Neural cell (in vitro differentiated cells): ENCODE data around the gene CDX1. TPM values are rescaled to one million over a fixed set of nuclear protein-coding genes. Genes with fewer than 3 reads are reported as not detected.

Experiments used
- H2AFZ ChIP-seq: fragments of 200-600, 300-800 bp; sonication (generic), shearing (Covaris generic); 2 replicates; pipeline ENCODE4 v1.6.0; 2014; ENCODE audit warnings: low read depth, mild to moderate bottlenecking, antibody characterized with exemption, low read length, moderate library complexity
- H3F3A ChIP-seq: fragments of 200-600 bp; shearing (Covaris generic); 2 replicates; pipeline ENCODE4 v1.6.1; 2016; ENCODE audit warnings: mild to moderate bottlenecking, moderate library complexity, mixed read lengths, antibody characterized with exemption, low read length; ENCODE audit not compliant: insufficient read depth, poor library complexity, severe bottlenecking
- H3K27ac ChIP-seq: fragments of 200-600, 300-800 bp; sonication (generic), shearing (Covaris generic); 2 replicates; pipeline ENCODE4 v1.5.1; 2014; ENCODE audit warnings: mild to moderate bottlenecking, low read length, moderate library complexity
- H3K27me3 ChIP-seq: fragments of 300-800, 200-600 bp; sonication (generic), shearing (Covaris generic); 2 replicates; pipeline ENCODE4 v1.6.0; 2014; ENCODE audit warnings: mild to moderate bottlenecking, low read depth, low read length, moderate library complexity; ENCODE audit not compliant: insufficient read depth
- H3K36me3 ChIP-seq: fragments of 300-800, 200-600 bp; sonication (generic), shearing (Covaris generic); 2 replicates; pipeline ENCODE4 v1.5.1; 2014; ENCODE audit warnings: mild to moderate bottlenecking, antibody characterized with exemption, low read length, moderate library complexity; ENCODE audit not compliant: insufficient read depth
- H3K4me2 ChIP-seq: fragments of 300-800, 200-600 bp; sonication (generic), shearing (Covaris generic); 2 replicates; pipeline ENCODE4 v1.6.0; 2014; ENCODE audit warnings: mild to moderate bottlenecking, low read length
- H3K4me3 ChIP-seq: fragments of 300-800, 200-600 bp; sonication (generic), shearing (Covaris generic); 2 replicates; pipeline ENCODE4 v1.5.1; 2014; ENCODE audit warnings: mild to moderate bottlenecking, low read length, moderate library complexity
- H3K79me2 ChIP-seq: fragments of 200-600 bp; shearing (Covaris generic); replicated peaks from 2 replicates; pipeline ENCODE4 v1.6.0; 2014; ENCODE audit warnings: mild to moderate bottlenecking, low read length, moderate library complexity; ENCODE audit not compliant: insufficient read depth
- H3K9ac ChIP-seq: fragments of 300-800, 200-600 bp; sonication (generic), shearing (Covaris generic); 2 replicates; pipeline ENCODE4 v1.6.1; 2016; ENCODE audit warnings: mild to moderate bottlenecking, low read length, mixed read lengths
- H3K9me2 ChIP-seq: fragments of 200-600 bp; shearing (Covaris generic); 2 replicates; pipeline ENCODE4 v1.6.1; 2016; ENCODE audit warnings: mild to moderate bottlenecking, low read length, mixed read lengths; ENCODE audit not compliant: insufficient read depth
- H3K9me3 ChIP-seq: fragments of 200-600, 300-800 bp; sonication (generic), shearing (Covaris generic); 2 replicates; pipeline ENCODE4 v1.6.1; 2016; ENCODE audit warnings: mild to moderate bottlenecking, mixed run types, low read length, moderate library complexity, mixed read lengths
- H4K20me1 ChIP-seq: fragments of 200-600 bp; shearing (Covaris generic); 2 replicates; pipeline ENCODE4 v1.6.1; 2016; ENCODE audit warnings: mild to moderate bottlenecking, mixed run types; ENCODE audit not compliant: insufficient read depth
- CTCF ChIP-seq: fragments of 450-650 bp; IDR thresholded peaks from 2 replicates; pipeline ENCODE4 v1.5.1; 2014; ENCODE audit warnings: antibody characterized with exemption, mild to moderate bottlenecking, moderate library complexity; ENCODE audit not compliant: poor library complexity, severe bottlenecking
- EP300 ChIP-seq: fragments of 450-650 bp; conservative IDR thresholded peaks from 2 replicates; pipeline ENCODE4 v1.6.1; 2014; ENCODE audit warnings: antibody characterized with exemption, mild to moderate bottlenecking, moderate library complexity; ENCODE audit not compliant: poor library complexity, severe bottlenecking
- EZH2 ChIP-seq: fragments of 200-600, 300-800 bp; shearing (Covaris generic), sonication (generic); IDR thresholded peaks from 2 replicates; pipeline ENCODE4 v1.6.1; 2014; ENCODE audit warnings: antibody characterized with exemption, low read length, borderline replicate concordance, mild to moderate bottlenecking; ENCODE audit not compliant: insufficient read depth, poor library complexity, severe bottlenecking
- MXI1 ChIP-seq: fragments of 450-650 bp; conservative IDR thresholded peaks from 2 replicates; pipeline ENCODE4 v1.6.1; 2014; ENCODE audit warnings: antibody characterized with exemption, mild to moderate bottlenecking; ENCODE audit not compliant: poor library complexity, severe bottlenecking
- POLR2AphosphoS5 ChIP-seq: IDR thresholded peaks from 2 replicates; pipeline ENCODE4 v1.6.1; 2012
- RAD21 ChIP-seq: fragments of 450-650 bp; conservative IDR thresholded peaks from 2 replicates; pipeline ENCODE4 v1.6.1; 2014; ENCODE audit warnings: antibody characterized with exemption, mild to moderate bottlenecking, moderate library complexity
- REST ChIP-seq: IDR thresholded peaks from 2 replicates; pipeline ENCODE4 v1.6.1; 2012; ENCODE audit warnings: borderline replicate concordance
- SMC3 ChIP-seq: fragments of 450-650 bp; conservative IDR thresholded peaks from 2 replicates; pipeline ENCODE4 v1.6.1; 2014; ENCODE audit warnings: antibody characterized with exemption, mild to moderate bottlenecking, moderate library complexity; ENCODE audit not compliant: poor library complexity
- TAF1 ChIP-seq: IDR thresholded peaks from 2 replicates; pipeline ENCODE4 v1.6.1; 2012; ENCODE audit warnings: low read depth
- polyA plus RNA-seq: library from polyadenylated mRNA; depleted of rRNA; stranded (reverse); fragments of >200 nt; gene quantifications from 2 replicates; pipeline ENCODE4 v1.2.3, GENCODE V29; 2014

Gene CDX1
- polyA plus RNA-seq, 1 donor from 2014 or later = not detected

- H3K9ac ChIP-seq = no peak overlapping the region
- no peaks in the 10 kb centered on the region for H3K9me3 ChIP-seq
- TF ChIP-seq POLR2AphosphoS5 (no peak), RAD21 (no peak), EP300 (no peak), EZH2 (no peak), TAF1 (no peak), CTCF (no peak), MXI1 (no peak), SMC3 (no peak), REST (no peak)
- H3F3A ChIP-seq = no peaks in the 10 kb centered on the region
- H3K79me2 ChIP-seq = no peaks in the 10 kb centered on the region
- no peak overlapping the region for H2AFZ ChIP-seq
- H3K27me3 ChIP-seq = no peaks in the 10 kb centered on the region
- H3K27ac ChIP-seq = no peak overlapping the region
- no peak overlapping the region for H3K4me2 ChIP-seq
- H4K20me1 ChIP-seq = no peaks in the 10 kb centered on the region
- no peaks in the 10 kb centered on the region for H3K9me2 ChIP-seq
- no peak overlapping the region for H3K4me3 ChIP-seq
- H3K36me3 ChIP-seq = no peaks in the 10 kb centered on the region
Measured at GRCh38 chr5:150135557-150136304, 30.8 kb upstream of the CDX1 start.

- H3K9ac ChIP-seq = no peak overlapping the region
- H3K9me2 ChIP-seq = no peaks in the 10 kb centered on the region
- no peaks in the 10 kb centered on the region for H3K36me3 ChIP-seq
- no peaks in the 10 kb centered on the region for H4K20me1 ChIP-seq
- no peak overlapping the region for H3K27ac ChIP-seq
- TF ChIP-seq POLR2AphosphoS5 = no peak
- TF ChIP-seq TAF1 = no peak
- no peak for TF ChIP-seq CTCF
- TF ChIP-seq RAD21 = no peak
- no peak for TF ChIP-seq REST
- TF ChIP-seq SMC3 = no peak
- no peak for TF ChIP-seq MXI1
- no peak for TF ChIP-seq EZH2
- TF ChIP-seq EP300 = no peak
- H3K79me2 ChIP-seq = no peaks in the 10 kb centered on the region
- no peak overlapping the region for H3K4me3 ChIP-seq
- no peak overlapping the region for H2AFZ ChIP-seq
- H3K9me3 ChIP-seq = no peaks in the 10 kb centered on the region
- H3K4me2 ChIP-seq = no peak overlapping the region
- H3F3A ChIP-seq = no peaks in the 10 kb centered on the region
- H3K27me3 ChIP-seq = no peaks in the 10 kb centered on the region
Measured at GRCh38 chr5:150136305-150137167, 30.0 kb upstream of the CDX1 start.
